C4-2B (cell line): Measurements from ENCODE around the gene RNF213.

Experiments used
- H3K27ac ChIP-seq: fragments of 450-650 bp; 2 replicates; pipeline ENCODE4 v1.5.1; 2017
- ZFX ChIP-seq: fragments of 450-650 bp; IDR thresholded peaks from 2 replicates; pipeline ENCODE4 v1.6.1; 2017
- TF ChIP-seq, protein P1 (sequence below): fragments of 450-650 bp; conservative IDR thresholded peaks from 2 replicates; pipeline ENCODE4 v1.5.1; 2017; ENCODE audit warnings: mild to moderate bottlenecking

The RNF213 gene

DNA sequence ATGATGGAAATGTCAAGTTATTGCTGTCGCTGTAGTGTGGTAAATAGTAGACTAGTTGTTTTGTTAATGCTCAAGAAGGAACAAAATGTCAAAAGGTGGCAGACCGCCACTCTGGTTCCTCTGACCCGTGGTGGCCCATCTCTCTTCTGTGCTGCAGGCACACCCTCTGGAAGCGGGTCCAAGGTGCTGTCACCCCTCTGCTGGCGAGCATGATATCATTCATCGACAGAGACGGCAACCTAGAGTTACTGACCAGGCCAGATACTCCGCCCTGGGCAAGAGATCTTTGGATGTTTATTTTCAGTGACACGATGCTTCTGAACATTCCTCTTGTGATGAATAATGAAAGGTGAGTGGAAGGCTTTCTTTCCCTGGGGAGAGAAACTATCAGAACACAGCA lies 97.5 kb downstream of the RNF213 start:
- no peak overlapping the region for H3K27ac ChIP-seq
- TF ChIP-seq, protein P1, sequence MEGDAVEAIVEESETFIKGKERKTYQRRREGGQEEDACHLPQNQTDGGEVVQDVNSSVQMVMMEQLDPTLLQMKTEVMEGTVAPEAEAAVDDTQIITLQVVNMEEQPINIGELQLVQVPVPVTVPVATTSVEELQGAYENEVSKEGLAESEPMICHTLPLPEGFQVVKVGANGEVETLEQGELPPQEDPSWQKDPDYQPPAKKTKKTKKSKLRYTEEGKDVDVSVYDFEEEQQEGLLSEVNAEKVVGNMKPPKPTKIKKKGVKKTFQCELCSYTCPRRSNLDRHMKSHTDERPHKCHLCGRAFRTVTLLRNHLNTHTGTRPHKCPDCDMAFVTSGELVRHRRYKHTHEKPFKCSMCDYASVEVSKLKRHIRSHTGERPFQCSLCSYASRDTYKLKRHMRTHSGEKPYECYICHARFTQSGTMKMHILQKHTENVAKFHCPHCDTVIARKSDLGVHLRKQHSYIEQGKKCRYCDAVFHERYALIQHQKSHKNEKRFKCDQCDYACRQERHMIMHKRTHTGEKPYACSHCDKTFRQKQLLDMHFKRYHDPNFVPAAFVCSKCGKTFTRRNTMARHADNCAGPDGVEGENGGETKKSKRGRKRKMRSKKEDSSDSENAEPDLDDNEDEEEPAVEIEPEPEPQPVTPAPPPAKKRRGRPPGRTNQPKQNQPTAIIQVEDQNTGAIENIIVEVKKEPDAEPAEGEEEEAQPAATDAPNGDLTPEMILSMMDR = no peak
- TF ChIP-seq ZFX = no peak

DNA sequence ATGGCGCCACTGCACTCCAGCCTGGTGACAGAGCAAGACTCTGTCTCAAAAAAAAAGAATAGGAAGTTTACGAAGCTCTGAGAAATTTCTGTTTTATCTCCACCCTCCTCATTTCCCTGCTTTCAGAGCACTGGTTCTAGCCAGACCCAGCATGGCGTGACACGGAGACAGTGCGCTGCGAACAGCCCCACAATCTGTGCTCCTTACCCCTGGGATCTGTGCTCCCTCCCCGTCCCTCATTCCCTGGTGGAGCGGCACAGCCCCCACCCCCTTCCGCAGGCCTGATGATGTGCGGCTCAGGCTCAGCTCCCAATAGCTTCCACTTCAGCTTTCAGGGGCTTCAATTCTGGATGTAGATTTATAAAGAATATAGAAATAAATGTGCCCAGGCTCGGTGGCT lies 98.2 kb downstream of the RNF213 start:
- no peak overlapping the region for H3K27ac ChIP-seq
- no peak for TF ChIP-seq ZFX
- TF ChIP-seq, protein P1 = no peak

DNA sequence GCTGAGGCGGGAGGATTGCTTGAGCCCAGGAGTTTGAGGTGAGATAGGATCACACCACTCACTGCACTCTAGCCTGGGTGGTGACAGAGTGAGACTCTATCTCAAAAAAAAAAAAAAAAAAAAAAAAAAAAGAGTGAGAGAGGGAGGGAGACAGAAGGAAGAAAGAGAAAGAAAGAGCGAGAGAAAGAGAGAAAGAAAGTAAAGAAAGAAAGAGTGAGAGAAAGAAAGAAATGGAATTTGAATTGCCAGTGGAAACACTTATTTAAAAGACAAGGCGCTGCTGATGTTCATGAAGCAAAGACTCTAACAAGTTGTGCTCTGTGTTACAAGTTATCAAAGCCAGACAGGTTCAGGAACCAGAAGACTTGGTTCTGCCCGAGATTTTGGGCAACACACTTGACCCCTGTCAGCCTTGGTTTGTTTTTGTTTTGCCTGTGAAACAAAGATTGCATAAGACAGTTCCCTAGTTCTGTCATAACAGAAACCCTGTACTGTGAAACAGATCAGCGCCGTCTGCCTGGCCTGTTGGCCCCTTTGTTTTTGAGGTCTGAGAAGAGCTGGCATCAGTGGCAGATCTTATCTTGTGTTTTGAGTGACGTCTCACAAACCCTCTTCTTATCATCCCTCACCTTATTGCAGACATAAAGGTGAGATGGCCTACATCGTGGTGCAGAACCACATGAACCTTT lies 98.9 kb downstream of the RNF213 start:
- H3K27ac ChIP-seq = no peak overlapping the region
- no peak for TF ChIP-seq ZFX
- TF ChIP-seq, protein P1 = no peak

DNA sequence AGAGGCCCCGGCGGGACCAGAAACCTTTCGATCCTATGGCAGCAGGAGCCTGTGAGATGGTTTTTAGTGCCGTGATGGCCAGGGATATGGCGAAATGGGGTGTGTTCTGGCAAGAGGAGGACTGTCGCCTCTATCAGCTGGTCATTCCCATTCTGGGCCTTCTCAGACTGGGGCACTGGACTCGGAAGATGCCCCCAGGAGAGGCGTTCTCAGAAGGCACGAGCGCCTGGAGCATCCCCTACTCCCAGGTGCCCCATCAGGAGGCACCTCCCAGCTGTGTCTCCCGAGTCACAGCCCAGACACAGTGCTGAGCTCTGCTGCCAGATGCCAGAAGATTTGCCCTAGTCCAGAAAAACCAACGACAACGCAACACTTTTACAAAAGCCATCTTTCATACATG lies 99.7 kb downstream of the RNF213 start:
- TF ChIP-seq, protein P1 = no peak
- no peak for TF ChIP-seq ZFX
- no peak overlapping the region for H3K27ac ChIP-seq

DNA sequence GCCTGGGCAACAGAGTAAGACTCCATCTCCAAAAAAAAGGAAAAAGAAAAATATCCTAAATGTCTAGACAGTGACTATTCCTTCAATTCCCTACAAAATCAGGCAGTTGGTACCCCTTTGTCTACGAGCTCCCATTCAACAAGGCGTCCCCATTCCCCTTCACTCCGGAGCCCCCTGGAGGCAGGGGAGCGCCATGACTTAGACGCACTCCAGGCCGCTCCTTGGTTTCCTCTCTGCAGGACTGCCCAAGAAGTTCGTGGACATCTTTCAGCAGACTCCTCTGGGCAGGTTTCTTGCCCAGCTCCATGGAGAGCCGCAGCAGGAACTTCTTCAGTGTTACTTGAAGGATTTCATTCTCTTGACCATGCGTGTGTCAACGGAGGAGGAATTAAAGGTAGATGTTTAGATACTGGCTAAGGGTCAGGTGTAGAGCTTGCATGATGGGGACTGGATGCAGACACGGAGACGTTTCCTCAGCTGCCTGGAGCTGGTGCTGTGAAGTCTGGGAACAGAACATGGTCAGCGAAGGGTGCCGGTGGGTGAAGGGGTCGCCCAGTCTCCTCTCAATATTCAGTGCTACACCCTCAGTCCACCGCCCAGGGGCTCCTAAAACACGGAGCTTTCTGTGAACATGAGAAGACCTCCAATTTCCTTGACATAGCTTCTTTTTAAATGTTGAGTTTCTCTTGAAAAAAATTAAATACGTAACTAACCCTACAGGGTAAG lies 101.0 kb downstream of the RNF213 start:
- no peak for TF ChIP-seq ZFX
- TF ChIP-seq, protein P1 = peak; percentile 41
- no peak overlapping the region for H3K27ac ChIP-seq

DNA sequence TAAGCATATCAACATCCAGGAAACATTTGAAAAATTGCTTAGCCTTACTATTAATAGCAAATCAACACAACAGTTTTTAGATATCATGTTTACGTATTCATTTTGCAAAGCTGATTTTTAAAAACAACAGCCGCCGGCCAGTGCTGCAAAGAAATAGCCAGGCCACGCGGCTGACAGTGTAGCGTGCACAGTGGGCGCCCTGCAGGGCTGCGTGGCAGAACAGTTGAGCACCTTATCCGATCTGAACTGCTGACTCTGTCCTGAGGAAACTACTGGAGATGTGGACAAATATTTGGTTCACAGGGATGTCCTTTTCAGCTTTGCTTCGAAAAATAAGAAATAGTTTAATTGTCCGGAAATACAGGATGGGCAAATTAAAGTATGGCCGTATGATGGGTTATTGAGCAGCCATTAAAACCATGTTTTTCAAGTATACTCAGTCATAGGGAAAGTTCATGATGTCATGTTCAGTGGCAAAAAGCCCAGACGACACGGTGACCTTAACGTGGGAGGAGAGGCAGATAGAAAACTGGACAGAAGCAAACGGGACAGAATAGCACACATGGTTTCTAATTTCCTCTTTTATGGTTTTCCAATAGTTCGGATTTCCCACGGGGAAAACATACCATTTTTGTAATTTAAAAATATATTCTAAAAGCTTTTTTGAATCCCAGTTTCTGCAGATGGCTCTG lies 101.9 kb downstream of the RNF213 start:
- no peak for TF ChIP-seq ZFX
- TF ChIP-seq, protein P1 = no peak
- H3K27ac ChIP-seq = no peak overlapping the region

DNA sequence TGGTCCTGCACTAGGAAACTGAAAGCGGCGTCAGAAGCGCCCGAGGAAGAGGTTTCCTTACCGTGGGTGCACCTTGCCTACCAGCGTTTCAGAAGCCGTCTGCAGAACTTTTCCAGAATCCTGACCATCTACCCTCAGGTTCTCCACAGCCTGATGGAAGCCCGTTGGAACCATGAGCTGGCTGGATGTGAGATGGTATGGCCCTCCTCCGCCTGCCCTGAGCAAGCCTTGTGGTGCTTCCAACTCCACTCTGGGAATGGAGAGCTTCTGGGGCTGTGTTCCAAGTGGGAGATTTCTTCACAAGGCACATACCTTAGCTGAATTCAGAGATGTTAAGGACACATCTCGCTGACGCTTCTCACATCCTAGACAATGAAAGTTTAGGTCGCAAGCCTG lies 102.5 kb downstream of the RNF213 start:
- H3K27ac ChIP-seq = no peak overlapping the region
- TF ChIP-seq ZFX = no peak
- TF ChIP-seq, protein P1 = no peak
